DOHH2 (cell line): ENCODE measurements around the gene ETS1.

Experiments
- H3F3A ChIP-seq: fragments of 200-600 bp; sonication (generic), shearing (Covaris generic); 2 replicates; pipeline ENCODE4 v1.6.0; 2016; ENCODE audit warnings: antibody characterized with exemption, mild to moderate bottlenecking; ENCODE audit not compliant: control insufficient read depth, insufficient read depth
- H3K27ac ChIP-seq: fragments of 200-600 bp; sonication (generic); 2 replicates; pipeline ENCODE4 v1.5.1; 2014; ENCODE audit warnings: low read depth, mild to moderate bottlenecking, low read length, moderate library complexity
- H3K27me3 ChIP-seq: fragments of 200-600 bp; sonication (generic); 2 replicates; pipeline ENCODE4 v1.6.1; 2014; ENCODE audit warnings: mild to moderate bottlenecking, low read length, mixed read lengths; ENCODE audit not compliant: control insufficient read depth
- H3K36me3 ChIP-seq: fragments of 200-600 bp; sonication (generic); 2 replicates; pipeline ENCODE4 v1.6.1; 2014; ENCODE audit warnings: mild to moderate bottlenecking, low read length, moderate library complexity, mixed read lengths; ENCODE audit not compliant: control insufficient read depth
- H3K4me1 ChIP-seq: fragments of 200-600 bp; sonication (generic); 2 replicates; pipeline ENCODE4 v1.6.1; 2014; ENCODE audit warnings: mild to moderate bottlenecking, low read length, mixed read lengths; ENCODE audit not compliant: control insufficient read depth
- H3K4me2 ChIP-seq: fragments of 200-600 bp; sonication (generic); 2 replicates; pipeline ENCODE4 v1.6.0; 2014; ENCODE audit warnings: mild to moderate bottlenecking, low read length, moderate library complexity
- H3K4me3 ChIP-seq: fragments of 200-600 bp; sonication (generic); 2 replicates; pipeline ENCODE4 v1.5.1; 2014; ENCODE audit warnings: mild to moderate bottlenecking, low read length, mixed read lengths
- H3K79me2 ChIP-seq: fragments of 200-600 bp; sonication (generic); 2 replicates; pipeline ENCODE4 v1.6.1; 2014; ENCODE audit warnings: mild to moderate bottlenecking, low read length, mixed read lengths; ENCODE audit not compliant: control insufficient read depth
- H3K9me2 ChIP-seq: fragments of 200-600 bp; sonication (generic); replicated peaks from 2 replicates; pipeline ENCODE4 v1.6.1; 2014; ENCODE audit warnings: mild to moderate bottlenecking, low read length, mixed read lengths; ENCODE audit not compliant: control insufficient read depth
- H3K9me3 ChIP-seq: fragments of 200-600 bp; sonication (generic); 2 replicates; pipeline ENCODE4 v1.6.1; 2014; ENCODE audit warnings: antibody characterized with exemption, low read length, mixed read lengths; ENCODE audit not compliant: control insufficient read depth, insufficient read depth
- H4K20me1 ChIP-seq: fragments of 200-600 bp; sonication (generic); 2 replicates; pipeline ENCODE4 v1.6.0; 2014; ENCODE audit warnings: low read depth, mild to moderate bottlenecking, antibody characterized with exemption, low read length, moderate library complexity; ENCODE audit not compliant: control insufficient read depth, insufficient read depth
- EZH2phosphoT487 ChIP-seq: fragments of 200-600 bp; sonication (generic); IDR thresholded peaks from 2 replicates; pipeline ENCODE4 v1.6.1; 2017; ENCODE audit warnings: borderline replicate concordance, mild to moderate bottlenecking, antibody characterized with exemption, low read length, moderate library complexity, mixed read lengths
- TF ChIP-seq, protein P1 (sequence below): fragments of 200-600 bp; sonication (generic); IDR thresholded peaks from one replicate; pipeline ENCODE4 v1.5.1; 2014; ENCODE audit warnings: antibody characterized with exemption, mild to moderate bottlenecking, low read depth, low read length; ENCODE audit not compliant: poor library complexity, severe bottlenecking

Gene ETS1

DNA sequence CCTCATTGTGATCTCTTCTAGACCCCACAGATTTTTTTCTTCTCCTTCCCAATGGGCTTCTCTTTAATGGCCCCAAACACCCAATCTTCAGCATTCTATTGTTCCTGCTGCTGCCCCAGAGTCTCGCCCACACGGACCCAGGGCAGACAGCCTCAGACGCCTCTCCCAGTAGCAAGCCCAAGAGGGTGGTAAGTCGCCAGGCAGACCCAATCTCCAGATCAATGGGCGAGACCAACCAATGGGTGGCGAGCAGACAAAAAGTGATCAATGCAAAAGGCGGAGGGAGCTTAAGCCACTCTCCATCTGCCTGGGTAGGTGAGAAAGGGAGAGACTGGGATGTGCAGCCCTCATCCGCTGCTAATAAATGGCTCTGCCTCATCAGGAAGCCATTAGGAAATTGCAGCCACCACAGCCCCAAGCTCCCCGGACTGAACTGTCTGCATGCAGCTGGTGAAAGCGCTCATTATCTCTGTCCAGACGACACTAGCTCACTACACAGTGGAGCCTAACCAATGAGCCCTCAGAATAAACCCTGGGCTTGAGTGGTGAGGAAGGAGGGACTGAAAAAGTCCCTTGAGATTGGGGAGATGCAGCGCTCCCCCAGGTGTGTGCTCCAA lies 81.8 kb downstream of the ETS1 start:
- TF ChIP-seq, protein P1, sequence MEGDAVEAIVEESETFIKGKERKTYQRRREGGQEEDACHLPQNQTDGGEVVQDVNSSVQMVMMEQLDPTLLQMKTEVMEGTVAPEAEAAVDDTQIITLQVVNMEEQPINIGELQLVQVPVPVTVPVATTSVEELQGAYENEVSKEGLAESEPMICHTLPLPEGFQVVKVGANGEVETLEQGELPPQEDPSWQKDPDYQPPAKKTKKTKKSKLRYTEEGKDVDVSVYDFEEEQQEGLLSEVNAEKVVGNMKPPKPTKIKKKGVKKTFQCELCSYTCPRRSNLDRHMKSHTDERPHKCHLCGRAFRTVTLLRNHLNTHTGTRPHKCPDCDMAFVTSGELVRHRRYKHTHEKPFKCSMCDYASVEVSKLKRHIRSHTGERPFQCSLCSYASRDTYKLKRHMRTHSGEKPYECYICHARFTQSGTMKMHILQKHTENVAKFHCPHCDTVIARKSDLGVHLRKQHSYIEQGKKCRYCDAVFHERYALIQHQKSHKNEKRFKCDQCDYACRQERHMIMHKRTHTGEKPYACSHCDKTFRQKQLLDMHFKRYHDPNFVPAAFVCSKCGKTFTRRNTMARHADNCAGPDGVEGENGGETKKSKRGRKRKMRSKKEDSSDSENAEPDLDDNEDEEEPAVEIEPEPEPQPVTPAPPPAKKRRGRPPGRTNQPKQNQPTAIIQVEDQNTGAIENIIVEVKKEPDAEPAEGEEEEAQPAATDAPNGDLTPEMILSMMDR: no peak
- TF ChIP-seq EZH2phosphoT487: no peak
- H3K9me3 ChIP-seq: no peaks in the 10 kb centered on the region
- peaks cover 99% of the 10 kb centered on the region for H3K36me3 ChIP-seq
- peaks cover 100% of the 10 kb centered on the region for H3K79me2 ChIP-seq
- peaks cover 75% of the 10 kb centered on the region for H4K20me1 ChIP-seq
- no peaks in the 10 kb centered on the region for H3K9me2 ChIP-seq
- peaks cover 16% of the 10 kb centered on the region for H3F3A ChIP-seq
- H3K4me2 ChIP-seq: peak overlapping the region; percentile 71
- peak overlapping the region; percentile 48 for H3K4me3 ChIP-seq
- H3K27ac ChIP-seq: peak overlapping the region; percentile 58
- H3K27me3 ChIP-seq: no peaks in the 10 kb centered on the region
- peaks cover 100% of the 10 kb centered on the region for H3K4me1 ChIP-seq

DNA sequence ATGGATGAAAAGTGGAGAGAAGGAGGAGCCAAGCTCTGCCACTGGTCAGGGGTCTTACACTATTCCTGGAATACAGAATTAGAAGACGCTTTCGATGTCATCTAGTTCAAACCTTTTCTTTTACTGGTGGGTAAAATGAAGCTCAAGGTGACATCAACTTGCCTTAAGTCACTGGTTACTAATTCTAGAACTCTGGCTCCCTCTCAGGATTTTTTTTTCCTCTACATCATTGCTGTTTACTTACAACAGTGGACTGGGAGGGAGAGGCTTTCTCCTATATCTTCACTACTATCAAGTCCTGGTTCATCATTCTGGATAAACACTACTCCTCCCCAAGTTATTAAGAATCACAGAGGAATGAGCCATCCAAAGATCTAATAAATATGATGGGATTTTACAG lies 82.9 kb downstream of the ETS1 start:
- no peak for TF ChIP-seq EZH2phosphoT487
- TF ChIP-seq, protein P1: no peak
- Histone ChIP-seq H3K4me1 (peaks cover 100% of the 10 kb centered on the region), H3K4me3 (peak overlapping the region; percentile 48), H3K79me2 (peaks cover 100% of the 10 kb centered on the region), H3K27me3 (no peaks in the 10 kb centered on the region), H3K27ac (peak overlapping the region; percentile 58), H4K20me1 (peaks cover 71% of the 10 kb centered on the region), H3K9me3 (no peaks in the 10 kb centered on the region), H3F3A (peaks cover 20% of the 10 kb centered on the region), H3K36me3 (peaks cover 97% of the 10 kb centered on the region), H3K4me2 (peak overlapping the region; percentile 71), H3K9me2 (no peaks in the 10 kb centered on the region)

DNA sequence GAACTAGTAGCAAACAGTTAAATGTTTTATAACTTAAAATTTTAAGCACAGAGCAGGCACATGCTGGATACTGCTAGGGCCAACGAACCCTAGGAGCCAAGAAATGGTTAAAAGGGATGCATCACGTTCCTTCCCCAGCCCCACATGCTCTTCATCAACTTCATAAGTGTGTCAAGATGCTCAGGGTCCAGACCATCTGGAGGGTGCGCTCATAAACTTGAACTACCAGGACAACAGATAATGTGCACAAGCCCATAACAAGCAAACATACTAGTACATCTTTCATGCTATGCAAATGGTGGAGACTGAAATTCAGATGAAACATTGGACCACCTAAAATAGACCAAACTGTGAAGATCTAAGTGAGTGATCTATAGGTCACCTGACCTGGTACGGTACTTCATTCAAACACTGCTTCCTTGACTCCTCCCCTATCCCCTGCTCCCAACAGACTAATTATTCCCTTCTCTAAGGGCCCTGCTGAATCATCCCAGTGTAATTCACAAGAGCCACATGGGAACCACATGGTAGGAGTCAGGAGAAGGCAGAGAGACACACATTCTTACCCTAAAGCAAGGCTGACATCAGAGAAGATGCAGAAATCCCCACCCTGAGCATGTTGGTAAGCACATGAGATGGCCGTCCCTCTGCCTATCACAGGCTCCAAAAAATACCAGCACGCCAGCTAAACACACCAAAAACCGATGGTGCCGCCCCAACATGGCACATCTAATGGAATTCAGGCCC lies 83.9 kb downstream of the ETS1 start:
- H3K4me3 ChIP-seq: peak overlapping the region; percentile 48
- H3K4me1 ChIP-seq: peaks cover 100% of the 10 kb centered on the region
- no peaks in the 10 kb centered on the region for H3K9me3 ChIP-seq
- H3K27me3 ChIP-seq: no peaks in the 10 kb centered on the region
- peak overlapping the region; percentile 58 for H3K27ac ChIP-seq
- H3F3A ChIP-seq: peaks cover 22% of the 10 kb centered on the region
- H3K4me2 ChIP-seq: peak overlapping the region; percentile 71
- H3K36me3 ChIP-seq: peaks cover 97% of the 10 kb centered on the region
- peaks cover 69% of the 10 kb centered on the region for H4K20me1 ChIP-seq
- H3K9me2 ChIP-seq: no peaks in the 10 kb centered on the region
- H3K79me2 ChIP-seq: peaks cover 100% of the 10 kb centered on the region
- no peak for TF ChIP-seq EZH2phosphoT487

DNA sequence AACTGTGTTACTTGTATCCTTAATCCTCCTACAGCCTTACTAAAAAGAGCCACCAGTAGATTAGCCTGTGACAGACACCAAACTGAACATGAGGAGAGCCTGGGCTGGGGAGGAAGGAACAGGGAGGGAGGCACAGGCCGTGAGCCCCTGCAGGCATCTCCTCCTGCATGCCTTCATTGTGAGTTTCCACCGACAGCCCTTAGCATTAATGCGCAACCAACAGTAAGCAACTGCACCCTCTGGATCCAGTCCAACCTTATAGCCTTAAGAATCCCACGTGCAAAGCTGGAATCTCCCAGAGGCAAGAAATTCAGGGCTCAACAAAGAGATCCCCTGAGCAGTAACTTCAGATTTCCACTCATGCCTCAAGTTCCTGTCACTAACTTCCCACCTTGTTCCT lies 84.6 kb downstream of the ETS1 start:
- TF ChIP-seq, protein P1: no peak
- TF ChIP-seq EZH2phosphoT487: no peak
- Histone ChIP-seq H3K36me3 (peaks cover 97% of the 10 kb centered on the region), H3K9me3 (no peaks in the 10 kb centered on the region), H3K27me3 (no peaks in the 10 kb centered on the region), H3K9me2 (no peaks in the 10 kb centered on the region), H3K4me3 (peak overlapping the region; percentile 48), H3F3A (peaks cover 24% of the 10 kb centered on the region), H3K4me2 (peak overlapping the region; percentile 71), H4K20me1 (peaks cover 68% of the 10 kb centered on the region), H3K27ac (peak overlapping the region; percentile 58), H3K4me1 (peaks cover 100% of the 10 kb centered on the region), H3K79me2 (peaks cover 100% of the 10 kb centered on the region)
